ENCODE data around the gene CEACAM6. TPM values are rescaled to one million over a fixed set of nuclear protein-coding genes. Genes with fewer than 3 reads are reported as not detected.
A peak's percentile ranks its signal among the peaks of the same experiment; 100 is the strongest.

Gene CEACAM6
- not detected in 2 replicates for total RNA-seq

DNA sequence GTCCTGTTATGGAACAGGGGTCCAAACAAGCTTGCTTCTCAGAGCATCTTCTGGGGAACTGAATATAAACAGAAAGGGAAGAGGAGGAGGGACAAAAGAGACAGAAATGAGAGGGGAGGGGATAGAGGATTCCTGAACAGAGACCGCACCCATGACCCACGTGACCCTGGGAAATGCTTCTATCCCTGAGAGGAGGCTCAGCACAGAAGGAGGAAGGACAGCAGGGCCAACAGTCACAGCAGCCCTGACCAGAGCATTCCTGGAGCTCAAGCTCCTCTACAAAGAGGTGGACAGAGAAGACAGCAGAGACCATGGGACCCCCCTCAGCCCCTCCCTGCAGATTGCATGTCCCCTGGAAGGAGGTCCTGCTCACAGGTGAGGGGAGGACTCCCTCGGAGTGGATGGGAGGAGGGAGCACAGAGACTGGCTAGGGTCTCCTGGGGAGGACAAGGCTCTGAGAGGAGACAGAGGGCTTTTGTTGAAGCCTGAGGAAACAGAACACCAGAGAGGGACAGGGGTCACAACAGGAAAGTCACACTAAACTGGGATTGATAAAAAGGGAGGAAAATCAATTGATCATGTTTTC, at the start of gene CEACAM6:
TSS of gene CEACAM6 (plus strand) at position 203 of the 586 bp plus-strand sequence. CDS start at position 312, 109 bp downstream.
- Histone ChIP-seq H3K4me1 (ENCODE audit: insufficient read depth, low read length) (no peaks in the 10 kb centered on the region), H2AFZ (ENCODE audit: low read length) (no peak within 1 kb of the TSS), H3K4me3 (ENCODE audit: insufficient read depth, low read length) (no peak within 1 kb of the TSS), H3K4me2 (ENCODE audit: insufficient read depth, low read length) (no peak within 1 kb of the TSS), H3K36me3 (ENCODE audit: insufficient read depth, low read length) (no peaks in the 10 kb centered on the region), H4K20me1 (ENCODE audit: insufficient read depth, low read length) (no peaks in the 10 kb centered on the region), H3K79me2 (ENCODE audit: insufficient read depth, low read length) (no peaks in the 10 kb centered on the region), H3K27ac (ENCODE audit: low read depth, low read length) (no peak within 1 kb of the TSS), H3K9me3 (ENCODE audit: low read depth, low read length) (no peaks in the 10 kb centered on the region), H3K27me3 (ENCODE audit: insufficient read depth, low read length) (peaks cover 20% of the 10 kb centered on the region)
- TF ChIP-seq, protein P1, sequence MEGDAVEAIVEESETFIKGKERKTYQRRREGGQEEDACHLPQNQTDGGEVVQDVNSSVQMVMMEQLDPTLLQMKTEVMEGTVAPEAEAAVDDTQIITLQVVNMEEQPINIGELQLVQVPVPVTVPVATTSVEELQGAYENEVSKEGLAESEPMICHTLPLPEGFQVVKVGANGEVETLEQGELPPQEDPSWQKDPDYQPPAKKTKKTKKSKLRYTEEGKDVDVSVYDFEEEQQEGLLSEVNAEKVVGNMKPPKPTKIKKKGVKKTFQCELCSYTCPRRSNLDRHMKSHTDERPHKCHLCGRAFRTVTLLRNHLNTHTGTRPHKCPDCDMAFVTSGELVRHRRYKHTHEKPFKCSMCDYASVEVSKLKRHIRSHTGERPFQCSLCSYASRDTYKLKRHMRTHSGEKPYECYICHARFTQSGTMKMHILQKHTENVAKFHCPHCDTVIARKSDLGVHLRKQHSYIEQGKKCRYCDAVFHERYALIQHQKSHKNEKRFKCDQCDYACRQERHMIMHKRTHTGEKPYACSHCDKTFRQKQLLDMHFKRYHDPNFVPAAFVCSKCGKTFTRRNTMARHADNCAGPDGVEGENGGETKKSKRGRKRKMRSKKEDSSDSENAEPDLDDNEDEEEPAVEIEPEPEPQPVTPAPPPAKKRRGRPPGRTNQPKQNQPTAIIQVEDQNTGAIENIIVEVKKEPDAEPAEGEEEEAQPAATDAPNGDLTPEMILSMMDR (IDR thresholded peaks at IDR 0.05; ENCODE audit: extremely low read depth, low read depth, low read length) = no peak
- DNase-seq (ENCODE audit: insufficient read length, low spot score, missing footprints) = no peak

DNA sequence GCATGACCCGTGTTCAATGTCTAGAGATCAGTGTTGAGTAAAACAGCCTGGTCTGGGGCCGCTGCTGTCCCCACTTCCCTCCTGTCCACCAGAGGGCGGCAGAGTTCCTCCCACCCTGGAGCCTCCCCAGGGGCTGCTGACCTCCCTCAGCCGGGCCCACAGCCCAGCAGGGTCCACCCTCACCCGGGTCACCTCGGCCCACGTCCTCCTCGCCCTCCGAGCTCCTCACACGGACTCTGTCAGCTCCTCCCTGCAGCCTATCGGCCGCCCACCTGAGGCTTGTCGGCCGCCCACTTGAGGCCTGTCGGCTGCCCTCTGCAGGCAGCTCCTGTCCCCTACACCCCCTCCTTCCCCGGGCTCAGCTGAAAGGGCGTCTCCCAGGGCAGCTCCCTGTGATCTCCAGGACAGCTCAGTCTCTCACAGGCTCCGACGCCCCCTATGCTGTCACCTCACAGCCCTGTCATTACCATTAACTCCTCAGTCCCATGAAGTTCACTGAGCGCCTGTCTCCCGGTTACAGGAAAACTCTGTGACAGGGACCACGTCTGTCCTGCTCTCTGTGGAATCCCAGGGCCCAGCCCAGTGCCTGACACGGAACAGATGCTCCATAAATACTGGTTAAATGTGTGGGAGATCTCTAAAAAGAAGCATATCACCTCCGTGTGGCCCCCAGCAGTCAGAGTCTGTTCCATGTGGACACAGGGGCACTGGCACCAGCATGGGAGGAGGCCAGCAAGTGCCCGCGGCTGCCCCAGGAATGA, 48.4 kb upstream of the CEACAM6 start:
- Histone ChIP-seq H3K4me1 (ENCODE audit: insufficient read depth, low read length) (peaks cover 5% of the 10 kb centered on the region), H3K4me2 (ENCODE audit: insufficient read depth, low read length) (no peak overlapping the region), H3K27ac (ENCODE audit: low read depth, low read length) (no peak overlapping the region), H3K79me2 (ENCODE audit: insufficient read depth, low read length) (no peaks in the 10 kb centered on the region), H3K27me3 (ENCODE audit: insufficient read depth, low read length) (peaks cover 2% of the 10 kb centered on the region), H3K4me3 (ENCODE audit: insufficient read depth, low read length) (no peak overlapping the region), H3K36me3 (ENCODE audit: insufficient read depth, low read length) (no peaks in the 10 kb centered on the region), H3K9me3 (ENCODE audit: low read depth, low read length) (no peaks in the 10 kb centered on the region), H4K20me1 (ENCODE audit: insufficient read depth, low read length) (no peaks in the 10 kb centered on the region), H2AFZ (ENCODE audit: low read length) (no peak overlapping the region)
- DNase-seq (ENCODE audit: insufficient read length, low spot score, missing footprints) = no peak
- TF ChIP-seq, protein P1 (IDR thresholded peaks at IDR 0.05; ENCODE audit: extremely low read depth, low read depth, low read length) = peak; percentile 49

DNA sequence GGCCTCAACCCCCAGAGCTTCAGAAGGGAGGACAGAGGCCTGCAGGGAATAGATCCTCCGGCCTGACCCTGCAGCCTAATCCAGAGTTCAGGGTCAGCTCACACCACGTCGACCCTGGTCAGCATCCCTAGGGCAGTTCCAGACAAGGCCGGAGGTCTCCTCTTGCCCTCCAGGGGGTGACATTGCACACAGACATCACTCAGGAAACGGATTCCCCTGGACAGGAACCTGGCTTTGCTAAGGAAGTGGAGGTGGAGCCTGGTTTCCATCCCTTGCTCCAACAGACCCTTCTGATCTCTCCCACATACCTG, 47.9 kb upstream of the CEACAM6 start:
- TF ChIP-seq, protein P1 (IDR thresholded peaks at IDR 0.05; ENCODE audit: extremely low read depth, low read depth, low read length) = no peak
- Histone ChIP-seq H3K9me3 (ENCODE audit: low read depth, low read length) (no peaks in the 10 kb centered on the region), H3K4me1 (ENCODE audit: insufficient read depth, low read length) (peaks cover 2% of the 10 kb centered on the region), H3K36me3 (ENCODE audit: insufficient read depth, low read length) (no peaks in the 10 kb centered on the region), H3K4me2 (ENCODE audit: insufficient read depth, low read length) (no peak overlapping the region), H3K27ac (ENCODE audit: low read depth, low read length) (no peak overlapping the region), H3K79me2 (ENCODE audit: insufficient read depth, low read length) (no peaks in the 10 kb centered on the region), H4K20me1 (ENCODE audit: insufficient read depth, low read length) (no peaks in the 10 kb centered on the region), H3K27me3 (ENCODE audit: insufficient read depth, low read length) (peaks cover 2% of the 10 kb centered on the region), H2AFZ (ENCODE audit: low read length) (no peak overlapping the region), H3K4me3 (ENCODE audit: insufficient read depth, low read length) (no peak overlapping the region)
- no peak for DNase-seq (ENCODE audit: insufficient read length, low spot score, missing footprints)

DNA sequence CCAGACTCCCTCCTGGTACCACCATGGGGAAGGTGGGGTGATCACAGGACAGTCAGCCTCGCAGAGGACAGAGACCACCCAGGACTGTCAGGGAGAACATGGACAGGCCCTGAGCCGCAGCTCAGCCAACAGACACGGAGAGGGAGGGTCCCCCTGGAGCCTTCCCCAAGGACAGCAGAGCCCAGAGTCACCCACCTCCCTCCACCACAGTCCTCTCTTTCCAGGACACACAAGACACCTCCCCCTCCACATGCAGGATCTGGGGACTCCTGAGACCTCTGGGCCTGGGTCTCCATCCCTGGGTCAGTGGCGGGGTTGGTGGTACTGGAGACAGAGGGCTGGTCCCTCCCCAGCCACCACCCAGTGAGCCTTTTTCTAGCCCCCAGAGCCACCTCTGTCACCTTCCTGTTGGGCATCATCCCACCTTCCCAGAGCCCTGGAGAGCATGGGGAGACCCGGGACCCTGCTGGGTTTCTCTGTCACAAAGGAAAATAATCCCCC, 47.4 kb upstream of the CEACAM6 start:
- TF ChIP-seq, protein P1 (IDR thresholded peaks at IDR 0.05; ENCODE audit: extremely low read depth, low read depth, low read length) = no peak
- H3K79me2 ChIP-seq (ENCODE audit: insufficient read depth, low read length) = no peaks in the 10 kb centered on the region
- no peaks in the 10 kb centered on the region for H3K36me3 ChIP-seq (ENCODE audit: insufficient read depth, low read length)
- DNase-seq (ENCODE audit: insufficient read length, low spot score, missing footprints) = no peak
- no peak overlapping the region for H3K27ac ChIP-seq (ENCODE audit: low read depth, low read length)
- H3K9me3 ChIP-seq (ENCODE audit: low read depth, low read length) = no peaks in the 10 kb centered on the region
- no peak overlapping the region for H3K4me3 ChIP-seq (ENCODE audit: insufficient read depth, low read length)
- peaks cover 2% of the 10 kb centered on the region for H3K27me3 ChIP-seq (ENCODE audit: insufficient read depth, low read length)
- H2AFZ ChIP-seq (ENCODE audit: low read length) = no peak overlapping the region
- no peak overlapping the region for H3K4me2 ChIP-seq (ENCODE audit: insufficient read depth, low read length)
- H3K4me1 ChIP-seq (ENCODE audit: insufficient read depth, low read length) = no peaks in the 10 kb centered on the region
- no peaks in the 10 kb centered on the region for H4K20me1 ChIP-seq (ENCODE audit: insufficient read depth, low read length)

Data from osteoblast (primary cell).